ENCODE measurements around the gene PLEKHM2.

DNA sequence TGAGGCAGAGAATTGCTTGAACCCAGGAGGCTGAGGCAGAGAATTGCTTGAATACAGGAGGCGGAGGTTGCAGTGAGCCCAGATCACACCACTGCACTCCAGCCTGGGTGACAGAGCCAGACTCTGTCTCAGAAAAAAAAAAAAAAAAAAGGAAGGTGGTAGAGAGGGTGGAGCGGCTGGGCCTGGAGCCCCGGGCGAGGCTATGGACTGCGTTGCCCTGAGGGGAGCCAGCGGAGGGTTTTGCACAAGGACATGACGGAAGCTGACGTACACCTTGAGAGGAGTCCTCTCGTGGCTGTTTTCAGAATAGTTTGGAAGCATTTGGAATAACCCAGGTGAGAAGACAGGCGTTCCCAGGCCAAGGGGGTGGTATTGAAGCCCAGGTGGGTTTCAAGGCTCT, 67.6 kb downstream of the PLEKHM2 start:
- TF ChIP-seq, protein P1, sequence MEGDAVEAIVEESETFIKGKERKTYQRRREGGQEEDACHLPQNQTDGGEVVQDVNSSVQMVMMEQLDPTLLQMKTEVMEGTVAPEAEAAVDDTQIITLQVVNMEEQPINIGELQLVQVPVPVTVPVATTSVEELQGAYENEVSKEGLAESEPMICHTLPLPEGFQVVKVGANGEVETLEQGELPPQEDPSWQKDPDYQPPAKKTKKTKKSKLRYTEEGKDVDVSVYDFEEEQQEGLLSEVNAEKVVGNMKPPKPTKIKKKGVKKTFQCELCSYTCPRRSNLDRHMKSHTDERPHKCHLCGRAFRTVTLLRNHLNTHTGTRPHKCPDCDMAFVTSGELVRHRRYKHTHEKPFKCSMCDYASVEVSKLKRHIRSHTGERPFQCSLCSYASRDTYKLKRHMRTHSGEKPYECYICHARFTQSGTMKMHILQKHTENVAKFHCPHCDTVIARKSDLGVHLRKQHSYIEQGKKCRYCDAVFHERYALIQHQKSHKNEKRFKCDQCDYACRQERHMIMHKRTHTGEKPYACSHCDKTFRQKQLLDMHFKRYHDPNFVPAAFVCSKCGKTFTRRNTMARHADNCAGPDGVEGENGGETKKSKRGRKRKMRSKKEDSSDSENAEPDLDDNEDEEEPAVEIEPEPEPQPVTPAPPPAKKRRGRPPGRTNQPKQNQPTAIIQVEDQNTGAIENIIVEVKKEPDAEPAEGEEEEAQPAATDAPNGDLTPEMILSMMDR (IDR thresholded peaks at IDR 0.05), result no peak
- TF ChIP-seq ZFX (IDR thresholded peaks at IDR 0.05; ENCODE audit: borderline replicate concordance), result no peak
